NCI-H2029 (cell line): ENCODE measurements around the gene SPART.
"Not testable (repeated sequence)": the region's sequence is repeated elsewhere in the genome, so short reads cannot be mapped to it uniquely, and the experiment has no call there.

Experiments
- DNase-seq: peaks from one replicate; lab custom pipeline; 2025; lab: John Stamatoyannopoulos, UW

SPART gene

GRCh38 chr13:36353001-36353400, 6.8 kb upstream of the SPART start:
- no peak for DNase-seq

- no peak for DNase-seq
Measured at GRCh38 chr13:36352350-36352749, 6.2 kb upstream of the SPART start.

DNA sequence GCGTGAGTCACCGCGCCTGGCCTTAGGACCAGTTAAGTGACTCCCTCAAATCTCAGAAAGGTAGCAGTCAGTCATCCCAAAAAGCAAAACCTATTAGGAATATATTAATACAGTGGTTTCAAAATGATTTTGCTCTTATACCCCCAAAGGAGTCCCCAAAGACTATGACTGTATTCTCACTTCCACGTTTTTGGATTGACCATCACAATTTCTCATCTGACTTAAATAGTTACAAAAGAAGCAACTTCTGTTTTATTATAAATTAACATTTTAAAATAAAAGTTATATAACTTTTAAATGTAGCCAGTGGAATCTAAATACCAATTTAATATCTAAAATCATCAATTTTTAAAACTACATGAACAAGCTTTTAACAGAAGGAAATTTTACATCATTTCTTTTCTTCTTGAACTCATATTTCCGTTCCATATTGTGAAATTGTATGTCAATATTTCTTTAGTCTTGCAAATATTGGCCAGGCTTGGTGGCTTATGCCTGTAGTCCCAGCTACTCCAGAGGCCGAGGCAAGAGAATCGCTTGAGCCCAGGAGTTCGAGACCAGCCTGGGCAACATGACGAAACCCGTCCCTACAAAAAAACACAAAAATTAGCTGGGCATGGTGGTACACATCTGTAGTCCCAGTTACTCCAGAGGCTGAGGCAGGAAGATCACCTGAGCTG, 1.5 kb upstream of the SPART start:
- DNase-seq = no peak

DNA sequence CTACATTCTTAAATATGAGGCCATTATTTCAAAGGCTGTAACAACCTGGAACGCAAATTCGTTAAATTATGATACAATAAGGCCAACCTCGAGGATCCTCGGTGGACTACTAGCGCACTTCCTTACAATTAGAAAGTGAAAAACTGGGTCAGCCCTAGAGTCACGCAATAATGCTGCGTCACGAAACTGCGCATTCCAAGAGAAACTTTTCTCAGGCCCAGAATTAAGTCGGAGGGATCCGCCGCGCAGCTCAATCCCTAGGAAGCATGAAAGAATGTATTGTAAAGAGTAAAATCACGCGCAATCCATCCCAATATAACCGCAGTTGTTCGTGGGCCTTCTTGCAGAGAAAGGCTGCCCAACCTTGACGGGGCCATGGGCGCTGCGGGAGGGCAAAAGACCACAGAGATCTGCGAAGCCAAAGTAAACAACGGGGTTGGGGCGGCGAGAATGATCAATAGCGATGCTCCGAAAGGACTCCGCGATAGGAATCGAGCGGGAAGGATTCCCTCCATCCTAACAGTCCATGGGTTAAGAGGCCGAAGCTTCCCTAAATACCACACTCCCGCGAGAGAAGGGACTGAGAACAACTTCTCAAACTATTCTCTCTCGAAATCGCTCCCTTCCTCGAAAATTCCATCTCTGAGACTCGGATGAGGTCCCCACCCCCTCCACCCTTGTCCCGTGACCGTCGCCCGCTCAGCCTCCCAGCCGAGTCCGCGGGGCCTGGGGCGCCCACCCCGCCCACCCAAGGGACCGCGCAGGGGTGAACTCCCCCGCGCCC, 564 bp downstream of the SPART start:
- DNase-seq = no peak

DNA sequence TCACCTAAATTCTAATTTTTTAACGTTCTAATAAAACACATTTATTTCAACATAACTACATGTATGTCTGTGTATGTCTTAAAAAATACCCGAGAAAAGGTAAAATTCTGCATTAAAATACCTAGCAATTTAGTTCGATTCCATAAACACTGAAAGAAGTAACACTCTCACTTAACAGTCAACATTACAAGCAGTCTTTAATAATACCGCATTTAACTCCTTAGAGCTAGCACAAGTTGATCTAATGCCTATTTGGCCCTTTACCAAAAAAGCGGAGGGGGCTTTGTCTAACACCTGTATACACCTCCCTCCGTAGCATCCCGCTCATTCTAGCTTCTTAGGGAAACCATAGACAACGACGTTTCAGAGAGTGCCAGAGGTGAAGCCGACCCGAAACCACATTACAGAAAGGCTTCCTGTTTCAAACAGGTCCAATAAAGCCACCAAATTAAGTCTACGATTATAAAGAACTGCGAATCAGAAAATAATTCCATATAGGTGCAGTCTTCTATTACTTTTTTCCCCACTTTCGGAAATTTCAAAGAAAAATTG, 1.2 kb downstream of the SPART start:
- no peak for DNase-seq

GRCh38 chr13:36344173-36344572, 2.0 kb downstream of the SPART start:
- DNase-seq = no peak

GRCh38 chr13:36343766-36344165, 2.4 kb downstream of the SPART start:
- DNase-seq = no peak

DNA sequence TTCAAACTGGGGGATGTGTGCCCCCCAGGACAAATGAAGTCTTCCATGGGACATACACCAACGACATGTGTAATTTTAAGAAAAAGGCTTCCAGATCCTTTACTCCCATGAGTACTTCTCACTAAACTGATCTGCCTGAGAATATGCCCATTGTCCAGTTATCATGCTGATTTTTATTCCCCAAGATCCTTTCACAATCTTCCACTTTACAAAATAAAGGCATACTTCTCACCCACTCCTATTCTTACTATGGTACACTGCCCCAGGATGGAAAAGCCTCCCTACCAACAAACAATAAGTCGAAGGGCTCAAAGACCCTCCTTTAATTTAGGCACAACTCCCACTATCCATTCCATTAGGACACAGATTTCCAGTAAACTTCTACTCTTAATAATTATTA, 3.5 kb downstream of the SPART start:
- no peak for DNase-seq

DNA sequence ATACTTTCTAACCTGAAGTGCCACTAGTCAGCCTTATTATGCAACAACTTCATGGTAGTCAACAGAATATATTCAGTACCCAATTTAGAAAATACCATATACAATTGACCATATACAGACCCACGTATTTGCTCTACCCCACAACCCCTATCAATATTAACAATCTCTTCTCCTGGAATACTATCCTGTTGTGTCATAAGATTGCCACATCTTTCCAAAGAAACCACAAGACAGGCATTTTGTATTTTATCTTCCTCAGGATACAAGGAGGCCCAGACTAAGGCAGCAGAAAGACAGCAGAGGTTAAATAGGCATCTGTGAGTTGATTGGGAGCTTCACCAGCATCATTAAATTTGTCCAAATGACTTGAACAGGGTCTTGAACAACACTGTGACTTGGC, 4.5 kb downstream of the SPART start:
- DNase-seq = no peak

DNA sequence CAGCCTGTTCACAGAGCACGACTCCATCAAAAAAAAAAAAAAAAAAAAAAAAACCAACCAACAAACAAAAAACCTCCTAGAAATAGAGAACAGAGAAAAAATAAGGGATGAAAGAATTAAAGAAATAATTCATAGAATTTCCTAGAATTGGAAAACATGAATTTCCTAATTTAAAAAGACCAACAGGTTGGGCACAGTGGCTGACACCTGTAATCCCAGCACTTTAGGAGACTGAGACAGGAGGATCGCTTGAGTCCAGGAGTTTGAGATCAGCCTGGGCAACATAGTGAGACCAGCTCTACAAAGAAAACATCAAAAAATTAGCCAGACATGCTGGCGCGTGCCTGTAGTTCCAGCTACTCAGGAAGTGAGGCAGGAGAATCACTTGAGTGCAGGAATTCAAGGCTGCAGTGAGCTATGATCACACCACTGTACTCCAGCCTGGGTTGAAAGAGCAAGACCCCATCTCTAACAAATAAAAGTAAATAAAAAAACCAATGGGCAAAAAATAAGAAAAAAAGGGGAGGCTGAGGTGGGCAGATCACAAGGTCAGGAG, 6.5 kb downstream of the SPART start:
- DNase-seq = no peak

- DNase-seq = no peak
Measured at GRCh38 chr13:36337938-36338641, 8.1 kb downstream of the SPART start.

GRCh38 chr13:36332986-36333385, 13.2 kb downstream of the SPART start:
- DNase-seq = no peak

GRCh38 chr13:36332255-36332654, 13.9 kb downstream of the SPART start:
- DNase-seq = not testable (repeated sequence)

DNA sequence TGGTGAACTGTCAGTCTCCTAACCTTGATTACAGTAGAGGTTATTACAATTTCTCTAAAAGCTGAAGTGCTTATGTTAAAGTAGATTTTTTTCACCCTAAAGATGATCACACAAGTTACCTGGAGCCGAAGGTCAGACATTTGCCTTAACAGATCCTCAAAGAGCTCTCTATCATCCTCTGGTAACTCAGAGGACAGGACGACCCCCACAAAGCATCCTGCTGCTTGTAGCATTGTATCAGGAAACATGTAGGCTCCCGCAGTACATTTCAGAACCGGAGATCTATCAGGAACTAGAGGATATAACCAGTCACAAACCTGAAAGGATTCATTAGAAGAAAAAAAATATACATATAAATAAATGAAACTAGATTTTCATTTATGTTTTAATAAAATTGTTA, 14.9 kb downstream of the SPART start:
- no peak for DNase-seq

DNA sequence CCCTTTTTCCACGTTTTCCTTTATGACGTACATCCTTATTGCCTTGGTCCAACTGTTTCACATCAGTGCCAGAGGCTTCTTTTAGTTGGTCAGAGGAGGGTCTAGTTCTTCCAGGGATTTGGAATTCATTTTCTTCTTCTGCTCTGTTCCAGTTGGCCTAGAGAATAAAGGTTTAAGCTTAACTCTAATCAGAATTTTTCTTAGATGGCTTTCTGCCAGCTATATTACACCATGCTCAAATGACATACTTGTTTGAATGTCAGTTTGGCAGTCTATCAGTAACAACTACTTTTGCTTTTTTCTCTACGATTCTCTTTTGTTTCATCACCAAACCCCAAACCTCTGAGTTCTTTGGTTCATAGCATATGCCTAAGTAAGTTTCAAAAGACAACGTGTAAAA, 16.8 kb downstream of the SPART start:
- no peak for DNase-seq

- DNase-seq = no peak
Measured at GRCh38 chr13:36328821-36329220, 17.4 kb downstream of the SPART start.

- no peak for DNase-seq
Measured at GRCh38 chr13:36325912-36326311, 20.3 kb downstream of the SPART start.

GRCh38 chr13:36324881-36325280, 21.3 kb downstream of the SPART start:
- DNase-seq = not testable (repeated sequence)

- no peak for DNase-seq
Measured at GRCh38 chr13:36323951-36324566, 22.1 kb downstream of the SPART start.

DNA sequence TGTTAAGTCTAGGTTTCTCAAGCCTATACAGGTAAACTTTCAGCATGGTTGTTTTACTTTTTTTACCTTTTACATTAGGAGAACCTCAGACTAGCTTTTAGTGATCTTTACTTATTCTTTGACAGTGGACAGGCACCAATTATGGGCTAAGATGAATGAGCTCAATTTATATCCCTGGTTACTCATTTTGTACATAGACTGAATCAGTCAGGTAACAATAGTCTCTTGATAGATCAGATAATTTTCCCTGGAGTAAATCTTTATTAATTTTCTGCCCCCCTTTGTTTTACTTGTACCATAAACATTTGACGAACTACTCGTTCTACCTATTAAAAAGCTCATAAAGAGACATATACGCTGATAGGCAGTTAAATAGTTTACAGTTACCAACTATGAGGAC, 22.8 kb downstream of the SPART start:
- DNase-seq = no peak

GRCh38 chr13:36319793-36320192, 26.4 kb downstream of the SPART start:
- DNase-seq = not testable (repeated sequence)
